Measurements from ENCODE around the gene JMJD6.
"Not testable (repeated sequence)": the region's sequence is repeated elsewhere in the genome, so short reads cannot be mapped to it uniquely, and the experiment has no call there.

JMJD6 gene

DNA sequence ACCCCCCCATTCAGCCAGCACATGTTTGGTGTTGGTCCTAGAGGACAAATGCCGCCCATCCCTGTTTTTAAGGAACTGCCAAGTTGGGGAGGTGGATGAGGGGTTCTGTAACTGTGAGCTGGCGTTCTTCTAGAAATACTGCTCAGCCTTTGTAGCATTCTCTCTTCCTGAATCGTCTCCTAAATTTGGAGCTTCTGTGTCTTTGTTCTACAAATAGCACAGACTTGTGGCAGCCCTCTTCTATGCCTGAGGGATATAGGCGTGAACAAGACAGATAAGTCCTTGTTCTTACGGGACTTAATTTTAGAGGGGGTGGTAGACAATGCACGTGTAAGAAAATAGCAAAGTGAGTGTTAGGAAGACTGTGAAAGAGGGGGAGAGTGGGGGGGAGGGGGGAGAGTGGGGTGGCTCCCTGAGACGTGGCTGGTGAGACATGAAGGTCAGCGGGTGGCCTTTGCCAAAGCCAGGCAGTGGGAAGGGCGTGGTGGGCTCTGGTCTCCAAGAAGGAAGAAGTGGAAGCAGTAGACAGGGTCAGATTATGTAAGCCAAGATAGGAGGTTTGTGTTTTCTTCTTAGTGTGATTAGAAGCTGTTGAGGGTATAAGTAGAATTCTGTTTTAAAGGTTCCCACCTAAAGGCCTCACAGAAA, 21.4 kb upstream of the JMJD6 start:
- Histone ChIP-seq H3K4me1 (ENCODE audit: control insufficient read depth, low read depth, low read length) (no peaks in the 10 kb centered on the region), H3K27me3 (ENCODE audit: insufficient read depth, low read length, poor library complexity) (no peaks in the 10 kb centered on the region), H3K4me3 (ENCODE audit: low read length) (no peak overlapping the region), H3K4me2 (ENCODE audit: low read length) (no peak overlapping the region), H2BK15ac (replicated peaks; ENCODE audit: low read depth) (no peak overlapping the region), H3K9ac (ENCODE audit: low read length) (no peak overlapping the region), H3K27ac (ENCODE audit: low read depth, low read length) (no peak overlapping the region), H2AK5ac (ENCODE audit: low read length) (no peak overlapping the region), H3K23ac (ENCODE audit: low read length) (no peak overlapping the region), H4K8ac (ENCODE audit: low read depth, low read length) (no peak overlapping the region), H2BK5ac (ENCODE audit: low read length) (no peak overlapping the region), H3K36me3 (ENCODE audit: control insufficient read depth, insufficient read depth, low read length) (peaks cover 5% of the 10 kb centered on the region), H3K18ac (ENCODE audit: low read length) (no peak overlapping the region), H3K79me1 (ENCODE audit: low read length) (no peaks in the 10 kb centered on the region), H3K79me2 (ENCODE audit: control insufficient read depth, insufficient read depth, low read length) (no peaks in the 10 kb centered on the region), H4K5ac (ENCODE audit: low read length) (no peak overlapping the region), H3K4ac (ENCODE audit: low read depth, low read length) (no peak overlapping the region), H3K56ac (ENCODE audit: low read length) (no peak overlapping the region), H2BK120ac (ENCODE audit: low read depth, low read length) (no peak overlapping the region)
- WGBS (ENCODE audit: extremely low coverage, insufficient coverage, low lambda C conversion rate) = no CpG with 5 or more reads among the region's 9 CpGs
- no peak for DNase-seq

DNA sequence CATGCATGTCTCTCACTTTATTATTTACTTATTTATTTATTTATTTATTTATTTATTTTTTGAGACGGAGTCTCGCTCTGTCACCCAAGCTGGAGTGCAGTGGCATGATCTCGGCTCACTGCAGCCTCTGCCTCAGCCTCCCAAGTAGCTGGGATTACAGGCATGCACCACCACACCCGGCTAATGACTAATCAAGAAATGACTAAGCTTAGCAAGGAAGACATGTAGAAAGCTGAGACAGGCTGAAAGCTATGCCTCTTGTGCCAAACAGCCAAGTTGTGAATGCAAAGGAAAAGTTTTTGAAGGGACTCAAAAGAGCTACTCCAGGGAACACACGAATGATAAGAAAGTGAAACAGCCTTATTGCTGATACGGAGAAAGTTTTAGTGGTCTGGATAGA, 19.4 kb upstream of the JMJD6 start:
- WGBS (ENCODE audit: extremely low coverage, insufficient coverage, low lambda C conversion rate) = no CpG with 5 or more reads among the region's 6 CpGs
- H3K27me3 ChIP-seq (ENCODE audit: insufficient read depth, low read length, poor library complexity); H2BK15ac ChIP-seq (replicated peaks; ENCODE audit: low read depth); H4K5ac ChIP-seq (ENCODE audit: low read length); H2AK5ac ChIP-seq (ENCODE audit: low read length); H3K56ac ChIP-seq (ENCODE audit: low read length); H3K4me3 ChIP-seq (ENCODE audit: low read length); H3K27ac ChIP-seq (ENCODE audit: low read depth, low read length); H3K4me2 ChIP-seq (ENCODE audit: low read length); H3K18ac ChIP-seq (ENCODE audit: low read length); H3K4ac ChIP-seq (ENCODE audit: low read depth, low read length); H3K4me1 ChIP-seq (ENCODE audit: control insufficient read depth, low read depth, low read length); H2BK120ac ChIP-seq (ENCODE audit: low read depth, low read length); DNase-seq; H3K36me3 ChIP-seq (ENCODE audit: control insufficient read depth, insufficient read depth, low read length); H3K9ac ChIP-seq (ENCODE audit: low read length); H3K23ac ChIP-seq (ENCODE audit: low read length); H3K79me1 ChIP-seq (ENCODE audit: low read length); H2BK5ac ChIP-seq (ENCODE audit: low read length); H4K8ac ChIP-seq (ENCODE audit: low read depth, low read length); H3K79me2 ChIP-seq (ENCODE audit: control insufficient read depth, insufficient read depth, low read length): not testable (repeated sequence)

DNA sequence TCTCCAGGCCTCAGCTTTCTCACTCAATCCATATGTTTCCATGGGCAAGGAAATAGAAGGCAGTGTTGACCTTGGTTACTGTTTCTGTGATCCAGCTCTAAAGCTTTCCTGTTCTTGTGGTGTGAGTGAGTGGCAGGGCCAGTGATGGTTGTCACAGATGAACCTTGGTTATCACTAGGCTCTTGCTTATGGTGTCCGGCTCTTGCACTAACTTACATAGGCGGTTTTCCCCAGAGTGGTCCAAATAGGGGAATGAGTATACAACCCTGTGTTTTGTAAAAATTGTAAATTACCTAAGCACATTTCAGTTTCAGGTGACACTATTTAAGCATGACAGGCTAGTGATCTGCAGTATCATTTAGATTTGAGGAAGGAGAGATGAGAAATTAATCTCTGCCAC, 18.3 kb upstream of the JMJD6 start:
- Histone ChIP-seq H3K27ac (ENCODE audit: low read depth, low read length) (no peak overlapping the region), H3K23ac (ENCODE audit: low read length) (no peak overlapping the region), H3K4me2 (ENCODE audit: low read length) (no peak overlapping the region), H3K4ac (ENCODE audit: low read depth, low read length) (no peak overlapping the region), H3K79me2 (ENCODE audit: control insufficient read depth, insufficient read depth, low read length) (no peaks in the 10 kb centered on the region), H3K27me3 (ENCODE audit: insufficient read depth, low read length, poor library complexity) (no peaks in the 10 kb centered on the region), H2BK5ac (ENCODE audit: low read length) (no peak overlapping the region), H3K79me1 (ENCODE audit: low read length) (peaks cover 2% of the 10 kb centered on the region), H4K5ac (ENCODE audit: low read length) (no peak overlapping the region), H3K56ac (ENCODE audit: low read length) (no peak overlapping the region), H4K8ac (ENCODE audit: low read depth, low read length) (no peak overlapping the region), H2AK5ac (ENCODE audit: low read length) (no peak overlapping the region), H2BK15ac (replicated peaks; ENCODE audit: low read depth) (no peak overlapping the region), H2BK120ac (ENCODE audit: low read depth, low read length) (no peak overlapping the region), H3K36me3 (ENCODE audit: control insufficient read depth, insufficient read depth, low read length) (peaks cover 5% of the 10 kb centered on the region), H3K18ac (ENCODE audit: low read length) (no peak overlapping the region), H3K9ac (ENCODE audit: low read length) (no peak overlapping the region), H3K4me1 (ENCODE audit: control insufficient read depth, low read depth, low read length) (no peaks in the 10 kb centered on the region), H3K4me3 (ENCODE audit: low read length) (no peak overlapping the region)
- no peak for DNase-seq
- no CpG with 5 or more reads among the region's 2 CpGs for WGBS (ENCODE audit: extremely low coverage, insufficient coverage, low lambda C conversion rate)

DNA sequence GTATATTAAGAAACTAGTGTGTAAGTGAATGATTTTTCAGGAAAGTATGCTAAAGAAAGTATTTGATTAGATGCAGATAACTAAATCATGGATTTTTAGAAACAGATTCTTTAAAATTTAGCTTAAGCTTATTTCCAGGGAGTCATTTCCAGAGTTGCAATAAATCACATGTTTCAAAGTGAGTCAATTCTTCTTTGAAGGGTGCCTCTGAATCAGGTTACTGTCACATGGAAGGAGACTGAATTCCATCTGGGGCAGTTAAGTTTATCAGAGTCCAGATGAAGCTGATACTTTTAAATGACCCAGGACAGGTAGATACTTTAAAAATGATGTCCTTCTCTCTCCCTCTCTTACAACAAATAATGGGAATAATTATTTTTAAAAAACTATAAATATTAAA, 16.6 kb upstream of the JMJD6 start:
- DNase-seq = no peak
- Histone ChIP-seq H3K23ac (ENCODE audit: low read length) (no peak overlapping the region), H3K4me3 (ENCODE audit: low read length) (no peak overlapping the region), H3K4me1 (ENCODE audit: control insufficient read depth, low read depth, low read length) (peaks cover 4% of the 10 kb centered on the region), H2BK15ac (replicated peaks; ENCODE audit: low read depth) (no peak overlapping the region), H2BK120ac (ENCODE audit: low read depth, low read length) (no peak overlapping the region), H3K27me3 (ENCODE audit: insufficient read depth, low read length, poor library complexity) (no peaks in the 10 kb centered on the region), H3K27ac (ENCODE audit: low read depth, low read length) (no peak overlapping the region), H3K79me1 (ENCODE audit: low read length) (peaks cover 2% of the 10 kb centered on the region), H3K79me2 (ENCODE audit: control insufficient read depth, insufficient read depth, low read length) (peaks cover 3% of the 10 kb centered on the region), H3K18ac (ENCODE audit: low read length) (no peak overlapping the region), H2BK5ac (ENCODE audit: low read length) (no peak overlapping the region), H3K36me3 (ENCODE audit: control insufficient read depth, insufficient read depth, low read length) (peaks cover 5% of the 10 kb centered on the region), H3K56ac (ENCODE audit: low read length) (no peak overlapping the region), H2AK5ac (ENCODE audit: low read length) (no peak overlapping the region), H4K8ac (ENCODE audit: low read depth, low read length) (no peak overlapping the region), H3K4me2 (ENCODE audit: low read length) (no peak overlapping the region), H4K5ac (ENCODE audit: low read length) (no peak overlapping the region), H3K9ac (ENCODE audit: low read length) (no peak overlapping the region), H3K4ac (ENCODE audit: low read depth, low read length) (no peak overlapping the region)

DNA sequence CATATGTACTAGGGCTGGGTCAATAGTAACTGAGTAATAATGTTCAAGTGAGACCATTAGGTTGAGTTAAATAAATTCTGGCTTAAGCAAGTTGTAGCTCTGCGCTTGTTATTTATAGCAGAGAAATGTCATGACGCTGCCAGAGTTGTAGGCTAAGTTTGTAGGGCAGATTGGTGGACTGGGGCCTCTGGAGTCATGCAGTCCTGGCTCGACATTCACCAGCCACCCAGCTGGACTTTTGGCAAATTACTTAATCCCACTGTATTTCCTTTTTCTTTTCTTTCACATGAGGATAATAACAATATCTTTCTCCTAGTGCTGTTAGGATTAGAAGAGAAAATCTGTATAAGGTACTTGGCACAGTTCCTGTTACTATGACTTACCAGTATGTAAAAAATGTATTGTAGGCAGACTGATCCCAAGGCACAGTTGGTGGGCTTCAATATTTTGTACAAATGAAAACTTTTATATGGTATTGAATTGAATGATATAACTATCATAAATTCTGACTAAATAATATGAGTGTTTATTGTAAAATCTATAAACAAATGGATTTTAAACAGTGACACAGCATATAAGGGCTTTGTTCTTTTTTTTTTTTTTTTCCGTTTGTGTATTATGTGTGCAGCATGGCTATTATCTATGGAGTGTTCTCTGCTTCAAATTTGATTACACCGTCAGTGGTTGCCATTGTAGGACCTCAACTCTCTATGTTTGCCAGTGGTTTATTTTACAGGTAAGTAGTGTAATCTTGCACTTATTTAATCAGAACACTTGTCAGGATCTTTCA, 14.1 kb upstream of the JMJD6 start:
- Histone ChIP-seq H2BK15ac (replicated peaks; ENCODE audit: low read depth) (no peak overlapping the region), H2BK5ac (ENCODE audit: low read length) (no peak overlapping the region), H3K23ac (ENCODE audit: low read length) (no peak overlapping the region), H4K5ac (ENCODE audit: low read length) (no peak overlapping the region), H3K4me1 (ENCODE audit: control insufficient read depth, low read depth, low read length) (peaks cover 4% of the 10 kb centered on the region), H3K79me1 (ENCODE audit: low read length) (peaks cover 2% of the 10 kb centered on the region), H3K18ac (ENCODE audit: low read length) (no peak overlapping the region), H3K4me2 (ENCODE audit: low read length) (no peak overlapping the region), H3K4me3 (ENCODE audit: low read length) (no peak overlapping the region), H2BK120ac (ENCODE audit: low read depth, low read length) (no peak overlapping the region), H2AK5ac (ENCODE audit: low read length) (no peak overlapping the region), H3K27ac (ENCODE audit: low read depth, low read length) (no peak overlapping the region), H3K4ac (ENCODE audit: low read depth, low read length) (no peak overlapping the region), H3K27me3 (ENCODE audit: insufficient read depth, low read length, poor library complexity) (no peaks in the 10 kb centered on the region), H3K36me3 (ENCODE audit: control insufficient read depth, insufficient read depth, low read length) (peaks cover 11% of the 10 kb centered on the region), H4K8ac (ENCODE audit: low read depth, low read length) (no peak overlapping the region), H3K79me2 (ENCODE audit: control insufficient read depth, insufficient read depth, low read length) (peaks cover 18% of the 10 kb centered on the region), H3K56ac (ENCODE audit: low read length) (no peak overlapping the region), H3K9ac (ENCODE audit: low read length) (no peak overlapping the region)
- no peak for DNase-seq
- WGBS (ENCODE audit: extremely low coverage, insufficient coverage, low lambda C conversion rate) = no CpG with 5 or more reads among the region's 5 CpGs

Measured in mesendoderm (in vitro differentiated cells).